ENCODE measurements around the gene PDGFD.

PDGFD gene

GRCh38 chr11:103862802-103863174 lies 301.2 kb downstream of the PDGFD start:
- Histone ChIP-seq H3K27me3 (replicated peaks; ENCODE audit: control insufficient read depth, insufficient read depth, low read length) (no peaks in the 10 kb centered on the region), H3K9me3 (ENCODE audit: control insufficient read depth, low read length) (no peaks in the 10 kb centered on the region), H3K36me3 (ENCODE audit: control insufficient read depth, insufficient read depth, low read length, severe bottlenecking) (no peaks in the 10 kb centered on the region), H3K4me3 (ENCODE audit: low read length) (no peak overlapping the region), H3K4me1 (ENCODE audit: control insufficient read depth, insufficient read depth, low read length) (no peaks in the 10 kb centered on the region), H3K9ac (ENCODE audit: low read length) (no peak overlapping the region)
- no peak for DNase-seq (ENCODE audit: low read depth)

- Histone ChIP-seq H3K9ac (ENCODE audit: low read length) (no peak overlapping the region), H3K4me1 (ENCODE audit: control insufficient read depth, insufficient read depth, low read length) (no peaks in the 10 kb centered on the region), H3K9me3 (ENCODE audit: control insufficient read depth, low read length) (peaks cover 4% of the 10 kb centered on the region), H3K36me3 (ENCODE audit: control insufficient read depth, insufficient read depth, low read length, severe bottlenecking) (no peaks in the 10 kb centered on the region), H3K4me3 (ENCODE audit: low read length) (no peak overlapping the region), H3K27me3 (replicated peaks; ENCODE audit: control insufficient read depth, insufficient read depth, low read length) (no peaks in the 10 kb centered on the region)
- no peak for DNase-seq (ENCODE audit: low read depth)
Observed at GRCh38 chr11:103862094-103862801, 301.7 kb downstream of the PDGFD start.

All from adipocyte (in vitro differentiated cells).